ENCODE measurements around the gene RBM15B.

GRCh38 chr3:51429138-51429537, 38.1 kb downstream of the RBM15B start:
- no peak for TF ChIP-seq EZH2 (IDR thresholded peaks at IDR 0.05; ENCODE audit: low read length)
- no peak for TF ChIP-seq CTCF (optimal IDR thresholded peaks at IDR 0.05 in 1 of 3, IDR thresholded peaks at IDR 0.05 in 1 of 3, conservative IDR thresholded peaks at IDR 0.05 in 1 of 3; ENCODE audit: extremely low read depth in 1 of 3, insufficient read depth in 2 of 3, low read length in 3 of 3)

Data from keratinocyte (primary cell).